Measurements from ENCODE around the gene SNRNP200.

DNA sequence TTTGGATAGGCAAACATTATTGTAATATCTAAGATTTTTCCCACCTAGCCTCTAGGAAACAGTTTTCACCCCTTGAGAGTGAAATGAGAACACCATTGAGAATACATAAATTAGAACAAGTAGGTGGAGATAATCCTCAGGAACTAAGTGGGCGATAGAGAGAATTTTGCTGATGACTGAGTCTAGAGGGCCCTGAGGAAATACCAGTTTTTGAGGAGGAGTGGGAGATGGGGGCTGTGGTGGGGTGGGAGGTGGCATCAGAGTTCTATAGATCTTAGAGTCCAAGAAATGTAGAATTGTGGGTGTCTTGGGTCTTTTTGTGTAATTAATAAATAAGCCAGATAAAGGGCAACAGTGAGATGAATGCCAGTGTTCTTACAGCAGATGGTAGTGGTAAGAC is 42.0 kb upstream of the SNRNP200 start:
- TF ChIP-seq, protein P1, sequence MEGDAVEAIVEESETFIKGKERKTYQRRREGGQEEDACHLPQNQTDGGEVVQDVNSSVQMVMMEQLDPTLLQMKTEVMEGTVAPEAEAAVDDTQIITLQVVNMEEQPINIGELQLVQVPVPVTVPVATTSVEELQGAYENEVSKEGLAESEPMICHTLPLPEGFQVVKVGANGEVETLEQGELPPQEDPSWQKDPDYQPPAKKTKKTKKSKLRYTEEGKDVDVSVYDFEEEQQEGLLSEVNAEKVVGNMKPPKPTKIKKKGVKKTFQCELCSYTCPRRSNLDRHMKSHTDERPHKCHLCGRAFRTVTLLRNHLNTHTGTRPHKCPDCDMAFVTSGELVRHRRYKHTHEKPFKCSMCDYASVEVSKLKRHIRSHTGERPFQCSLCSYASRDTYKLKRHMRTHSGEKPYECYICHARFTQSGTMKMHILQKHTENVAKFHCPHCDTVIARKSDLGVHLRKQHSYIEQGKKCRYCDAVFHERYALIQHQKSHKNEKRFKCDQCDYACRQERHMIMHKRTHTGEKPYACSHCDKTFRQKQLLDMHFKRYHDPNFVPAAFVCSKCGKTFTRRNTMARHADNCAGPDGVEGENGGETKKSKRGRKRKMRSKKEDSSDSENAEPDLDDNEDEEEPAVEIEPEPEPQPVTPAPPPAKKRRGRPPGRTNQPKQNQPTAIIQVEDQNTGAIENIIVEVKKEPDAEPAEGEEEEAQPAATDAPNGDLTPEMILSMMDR (IDR thresholded peaks at IDR 0.05), result no peak
- TF ChIP-seq POLR2A (IDR thresholded peaks at IDR 0.05) (no peak), POLR2AphosphoS5 (IDR thresholded peaks at IDR 0.05) (no peak), EP300 (IDR thresholded peaks at IDR 0.05) (no peak)
